ENCODE results near the gene ANKRD24.

- TF ChIP-seq CTCF (IDR thresholded peaks at IDR 0.05; ENCODE audit: poor library complexity) (no peak), EZH2phosphoT487 (IDR thresholded peaks at IDR 0.05; ENCODE audit: low read depth, severe bottlenecking, unreplicated experiment) (no peak)
Observed at GRCh38 chr19:4174895-4175668, 7.4 kb upstream of the ANKRD24 start.

Data from hepatocyte (in vitro differentiated cells).